HG02763 (cell line): ENCODE data around the gene UACA.
"Not testable (repeated sequence)": the region's sequence is repeated elsewhere in the genome, so short reads cannot be mapped to it uniquely, and the experiment has no call there.

Experiments used
- ATAC-seq: cut with Tn5 transposase; IDR thresholded peaks from one replicate; pipeline ENCODE4 v1.9.1; 2021; ENCODE audit warnings: mild to moderate bottlenecking, moderate library complexity; ENCODE audit not compliant: unreplicated experiment

UACA gene

GRCh38 chr15:70672081-70672480, 91.3 kb downstream of the UACA start:
- no peak for ATAC-seq

DNA sequence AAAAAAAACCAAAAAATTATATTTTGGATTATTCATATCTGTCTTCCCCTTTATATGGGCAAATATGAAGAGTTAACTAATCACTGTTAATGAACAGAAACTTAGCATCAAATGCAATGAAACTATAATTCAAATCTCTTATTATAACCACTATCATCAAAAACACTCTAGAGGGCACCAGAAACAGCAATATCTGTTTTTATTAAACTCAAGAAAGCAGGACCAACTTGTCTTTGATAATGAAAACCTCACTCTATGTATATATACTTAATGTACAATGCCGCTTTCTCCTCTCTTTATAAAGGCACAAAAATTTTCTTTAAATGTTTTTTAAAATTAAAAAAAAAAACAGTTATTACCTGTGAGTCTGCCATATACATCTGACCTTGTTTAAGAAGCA, 92.7 kb downstream of the UACA start:
- no peak for ATAC-seq

- ATAC-seq: no peak
Measured at GRCh38 chr15:70669966-70670658, 93.2 kb downstream of the UACA start.

DNA sequence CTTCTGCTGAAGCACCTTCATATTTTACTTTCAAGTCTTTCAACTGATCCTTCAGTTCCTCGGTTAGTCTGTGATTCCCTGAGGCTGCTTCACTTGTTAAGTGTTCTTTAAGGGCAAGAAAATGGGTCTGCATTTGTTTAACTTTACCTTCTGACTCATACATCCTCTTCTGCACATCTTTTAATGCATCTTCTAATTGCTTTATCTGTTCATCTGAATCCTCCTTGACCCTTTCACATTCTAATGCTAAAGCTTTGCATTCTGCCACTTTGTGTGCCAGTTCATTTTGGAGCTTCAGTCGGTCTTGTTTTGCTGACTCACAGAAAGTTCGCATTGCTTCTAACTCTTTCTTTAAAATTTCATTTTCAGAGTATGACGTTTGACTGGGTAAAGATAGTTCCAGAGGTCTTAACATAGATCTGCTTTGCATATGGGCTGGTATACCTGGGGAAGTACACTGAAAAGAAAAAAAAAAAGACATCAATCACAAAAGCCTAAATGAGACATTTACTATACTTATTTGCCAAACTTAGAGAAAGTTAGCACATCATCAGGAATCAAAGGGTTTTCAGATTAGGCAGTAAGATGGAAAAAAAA, 94.3 kb downstream of the UACA start:
- ATAC-seq: peak; percentile 76

GRCh38 chr15:70665599-70665998, 97.8 kb downstream of the UACA start:
- ATAC-seq: no peak

DNA sequence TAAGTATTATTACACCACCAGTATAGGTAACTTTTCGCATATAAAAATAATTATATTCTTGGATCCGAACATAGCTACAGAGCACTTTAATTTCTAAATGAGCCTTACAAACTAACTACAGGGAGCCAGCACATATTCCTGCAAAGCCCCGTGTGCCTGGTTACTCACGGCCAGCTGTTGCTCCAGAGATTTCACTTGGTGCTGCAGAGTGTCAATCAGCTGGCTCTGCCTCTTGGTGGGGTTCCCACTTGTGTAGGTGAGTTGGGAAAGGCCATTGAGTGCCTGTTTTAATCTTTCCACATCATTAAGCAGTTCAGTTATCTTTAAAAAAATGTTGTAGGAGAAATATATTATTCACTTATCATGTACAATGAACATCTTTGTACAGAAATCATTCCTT, 98.9 kb downstream of the UACA start:
- no peak for ATAC-seq

DNA sequence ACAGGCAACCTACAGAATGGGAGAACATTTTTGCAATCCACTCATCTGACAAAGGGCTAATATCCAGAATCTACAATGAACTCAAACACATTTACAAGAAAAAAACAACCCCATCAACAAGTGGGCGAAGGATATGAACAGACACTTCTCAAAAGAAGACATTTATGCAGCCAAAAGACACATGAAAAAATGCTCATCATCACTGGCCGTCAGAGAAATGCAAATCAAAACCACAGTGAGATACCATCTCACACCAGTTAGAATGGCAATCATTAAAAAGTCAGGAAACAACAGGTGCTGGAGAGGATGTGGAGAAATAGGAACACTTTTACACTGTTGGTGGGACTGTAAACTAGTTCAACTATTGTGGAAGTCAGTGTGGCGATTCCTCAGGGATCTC, 100.3 kb downstream of the UACA start:
- ATAC-seq: not testable (repeated sequence)

GRCh38 chr15:70659662-70660061, 103.7 kb downstream of the UACA start:
- no peak for ATAC-seq

DNA sequence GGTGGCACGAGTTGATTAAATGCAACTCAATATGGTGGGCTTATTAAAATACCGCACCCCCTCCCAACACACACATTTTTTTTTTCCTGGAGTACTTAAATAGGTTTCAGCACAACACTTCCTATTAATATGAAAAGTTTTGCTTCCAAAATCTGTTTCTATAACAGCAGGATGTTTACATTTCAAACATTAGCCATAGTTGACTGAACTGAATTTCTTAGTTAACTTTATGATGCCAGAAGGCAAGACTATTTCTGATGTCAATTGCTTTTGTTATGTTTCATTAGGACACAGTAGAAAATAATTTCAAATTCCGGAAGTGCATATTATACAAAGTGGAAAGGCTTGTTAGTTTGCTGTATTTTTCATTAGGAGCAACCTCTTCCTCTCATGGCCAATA, 104.7 kb downstream of the UACA start:
- no peak for ATAC-seq

DNA sequence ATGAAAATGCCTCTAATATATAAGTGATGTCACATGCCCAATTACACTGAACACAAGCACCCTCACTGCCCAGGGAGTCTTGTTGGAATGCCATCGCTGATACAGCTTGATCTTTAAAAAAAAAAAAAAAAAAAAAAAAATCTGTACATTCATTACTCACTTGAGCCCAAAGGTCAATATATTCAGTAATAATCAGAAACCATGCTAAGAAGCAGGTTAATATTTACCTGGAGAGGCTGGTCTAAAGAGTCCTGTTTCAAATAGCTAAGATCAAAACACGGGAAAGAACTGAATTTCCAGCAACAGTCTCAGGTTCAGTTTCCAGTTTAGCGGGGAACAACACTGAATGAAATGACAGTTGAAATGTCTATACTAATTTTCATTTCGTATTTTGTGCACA, 109.9 kb downstream of the UACA start:
- no peak for ATAC-seq

DNA sequence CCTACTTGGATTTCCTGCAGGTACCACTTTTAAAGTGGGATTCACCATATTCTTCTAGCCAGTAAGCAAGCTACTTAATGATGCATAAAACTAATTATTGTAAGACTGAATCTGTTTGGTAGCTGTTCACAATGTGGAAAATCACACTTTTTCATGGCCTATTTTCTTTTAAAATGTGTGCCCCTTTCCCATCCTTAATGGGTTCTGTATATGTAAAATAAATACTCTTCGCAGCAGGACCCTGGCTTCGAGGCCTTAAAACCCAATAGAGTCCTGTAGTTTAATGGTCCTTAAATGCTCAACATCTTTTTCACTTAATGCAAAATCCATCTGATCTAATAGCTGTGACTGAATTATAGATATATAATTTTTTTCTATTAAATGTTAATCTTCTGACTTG, 111.0 kb downstream of the UACA start:
- no peak for ATAC-seq

DNA sequence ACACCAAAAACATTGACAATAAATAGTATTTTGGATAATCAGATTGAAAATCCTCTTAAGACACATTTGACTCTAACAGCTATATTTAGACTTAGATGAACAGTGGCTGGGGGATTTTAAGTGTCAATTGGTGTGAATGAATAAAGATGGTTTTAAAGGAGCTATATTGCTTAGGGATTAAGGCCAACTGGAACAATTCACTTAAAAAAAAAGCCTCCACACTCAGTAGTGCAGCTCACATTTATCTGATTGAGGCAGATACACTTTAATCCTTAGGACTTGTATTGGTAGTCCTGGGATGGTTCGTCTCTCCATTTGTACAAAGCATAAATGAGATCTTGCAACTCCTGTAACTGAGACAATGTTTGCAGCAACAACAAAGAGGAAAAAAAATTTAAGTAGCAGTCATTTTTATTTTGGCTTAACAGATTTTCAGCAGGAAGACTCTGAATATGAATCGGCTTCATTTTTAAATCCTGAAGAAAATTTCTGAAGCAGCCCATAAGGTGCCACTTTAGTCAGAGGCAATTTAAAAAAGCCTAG, 112.0 kb downstream of the UACA start:
- no peak for ATAC-seq

GRCh38 chr15:70650567-70651302, 112.6 kb downstream of the UACA start:
- ATAC-seq: no peak

DNA sequence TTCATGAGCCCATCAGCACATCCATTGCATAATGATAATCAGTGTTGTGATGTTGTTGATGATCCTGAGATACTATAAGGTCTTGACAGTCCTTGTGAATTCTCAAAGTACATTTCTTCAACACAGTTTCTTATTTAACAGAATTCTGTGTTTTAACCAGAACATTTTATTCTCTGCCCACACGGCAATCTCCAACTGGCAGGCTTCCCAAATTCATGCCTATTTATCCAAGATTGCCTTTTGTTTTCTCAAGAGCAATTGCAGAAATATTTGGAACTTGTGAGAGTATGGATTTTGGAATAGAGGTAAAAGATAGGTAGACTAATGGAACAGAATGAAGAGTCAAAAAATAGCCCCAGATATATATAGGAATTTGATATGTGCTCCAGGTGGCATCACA, 116.0 kb downstream of the UACA start:
- ATAC-seq: no peak

- ATAC-seq: no peak
Measured at GRCh38 chr15:70646169-70646568, 117.2 kb downstream of the UACA start.

DNA sequence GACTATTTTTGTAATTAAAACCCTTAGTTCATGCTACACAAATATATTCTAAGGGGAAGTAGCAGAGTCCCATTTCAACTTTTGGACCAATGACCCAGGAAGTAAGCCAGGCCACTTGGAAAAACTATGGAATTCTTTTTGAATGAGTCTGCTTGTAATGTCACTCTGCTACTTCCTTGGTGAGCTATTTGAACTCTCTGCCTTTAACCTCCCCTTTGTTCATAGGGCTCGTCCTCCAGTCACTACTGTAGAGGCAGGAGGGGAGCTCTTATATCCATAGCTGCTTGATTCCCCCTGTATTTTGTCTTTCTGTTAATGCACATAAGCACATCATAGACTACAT, 119.6 kb downstream of the UACA start:
- ATAC-seq: no peak

DNA sequence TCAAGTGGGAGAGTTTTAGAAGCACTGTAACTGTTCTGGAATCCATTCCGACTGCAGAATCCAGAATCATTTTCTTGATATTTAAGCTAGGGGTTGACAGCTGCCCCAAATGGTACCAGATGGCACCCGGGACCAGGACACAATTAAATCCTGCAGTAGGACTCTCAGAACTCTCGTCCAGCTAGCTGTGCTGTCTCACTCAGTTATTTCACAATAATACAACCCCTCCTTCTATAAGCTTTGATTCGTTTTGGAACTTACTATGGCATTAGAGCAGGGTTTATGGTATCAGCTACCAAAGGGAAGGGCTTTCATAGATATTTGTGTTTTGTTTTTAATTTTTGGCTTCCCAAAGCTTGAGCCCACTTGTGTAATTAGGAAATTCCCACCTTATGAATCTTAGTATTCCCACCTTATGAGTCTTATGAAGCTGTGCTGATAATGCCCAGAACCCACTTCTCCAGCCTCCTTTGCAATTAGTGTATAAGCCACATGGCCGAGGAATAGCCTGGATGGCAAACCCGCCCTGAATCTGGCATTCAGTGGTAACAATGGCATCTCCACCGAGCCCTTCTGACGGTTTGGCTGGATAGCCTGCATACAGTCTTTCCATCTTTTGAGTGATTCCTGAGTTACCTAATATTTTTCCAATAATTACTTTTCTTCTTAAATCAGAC, 120.1 kb downstream of the UACA start:
- no peak for ATAC-seq

GRCh38 chr15:70636540-70637165, 126.7 kb downstream of the UACA start:
- no peak for ATAC-seq

DNA sequence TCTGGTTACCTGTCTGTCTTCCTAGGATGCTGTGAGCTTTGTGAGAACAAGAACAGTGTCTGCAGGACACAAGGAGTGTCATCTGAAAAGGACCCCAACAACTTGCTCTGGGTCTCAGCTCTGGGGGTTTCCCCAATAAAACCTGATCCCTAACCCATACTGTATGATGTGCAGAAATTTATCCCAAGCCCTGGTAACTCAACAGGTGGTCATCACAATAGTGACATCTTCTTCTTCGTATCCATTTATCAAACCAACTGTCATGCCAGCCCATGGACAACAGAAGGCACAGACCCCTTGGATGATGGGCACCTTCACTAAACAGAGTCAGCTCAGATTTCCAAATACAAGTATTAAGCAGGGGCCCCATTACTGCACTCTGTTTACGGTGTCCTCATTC, 127.5 kb downstream of the UACA start:
- ATAC-seq: no peak

GRCh38 chr15:70633991-70634390, 129.4 kb downstream of the UACA start:
- no peak for ATAC-seq
